Nephron progenitor cell (in vitro differentiated cells): ENCODE data around the gene RNASEL.
A peak's percentile ranks its signal among the peaks of the same experiment; 100 is the strongest.
"Not testable (repeated sequence)": the region's sequence is repeated elsewhere in the genome, so short reads cannot be mapped to it uniquely, and the experiment has no call there.

Experiments
- DNase-seq: peaks from one replicate; pipeline ENCODE4 v3.0.0; 2021
- H3K27ac Mint-ChIP-seq: 2 replicates; pipeline ENCODE4 v1.8.0; 2021; ENCODE audit warnings: mild to moderate bottlenecking, moderate library complexity, mixed read lengths
- H3K27me3 Mint-ChIP-seq: 2 replicates; pipeline ENCODE4 v1.8.0; 2021; ENCODE audit warnings: mild to moderate bottlenecking, low read depth, mixed read lengths; ENCODE audit not compliant: poor library complexity
- H3K36me3 Mint-ChIP-seq: 2 replicates; pipeline ENCODE4 v1.8.0; 2021; ENCODE audit warnings: low read depth, mixed read lengths
- H3K4me1 Mint-ChIP-seq: 2 replicates; pipeline ENCODE4 v1.8.0; 2021; ENCODE audit warnings: mixed read lengths
- H3K4me3 Mint-ChIP-seq: 2 replicates; pipeline ENCODE4 v1.8.0; 2021; ENCODE audit warnings: mild to moderate bottlenecking, moderate library complexity, mixed read lengths
- H3K9me3 Mint-ChIP-seq: 2 replicates; pipeline ENCODE4 v1.8.0; 2021; ENCODE audit warnings: mild to moderate bottlenecking, moderate library complexity, mixed read lengths
- CTCF ChIP-seq: fragments of 200-600 bp; sonication (generic); IDR thresholded peaks from 2 replicates; pipeline ENCODE4 v1.5.0; 2021; ENCODE audit warnings: antibody characterized with exemption

RNASEL gene

DNA sequence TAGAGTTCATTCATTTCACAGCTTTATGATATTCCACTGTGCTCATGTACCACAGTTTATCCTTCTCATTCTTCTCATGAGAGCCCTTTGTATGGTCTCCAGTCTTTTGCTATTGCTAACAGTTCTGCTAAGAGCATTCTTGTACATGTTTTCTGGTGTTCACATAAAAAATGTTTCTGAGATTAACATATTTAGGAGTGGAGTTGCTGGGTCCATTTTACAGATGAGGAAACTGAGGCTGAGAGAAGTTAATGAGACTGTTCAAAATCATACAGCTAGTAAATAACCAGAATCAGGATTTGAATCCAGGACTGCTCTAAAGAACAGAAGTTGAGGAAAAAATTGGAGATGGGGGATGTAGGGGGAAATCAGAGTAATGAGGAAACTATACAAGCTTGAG is 44.0 kb upstream of the RNASEL start:
- no peak for TF ChIP-seq CTCF
- no peak overlapping the region for H3K4me3 Mint-ChIP-seq
- H3K27ac Mint-ChIP-seq, result no peak overlapping the region
- DNase-seq, result no peak
- no peaks in the 10 kb centered on the region for H3K27me3 Mint-ChIP-seq
- peaks cover 85% of the 10 kb centered on the region for H3K4me1 Mint-ChIP-seq
- no peaks in the 10 kb centered on the region for H3K36me3 Mint-ChIP-seq
- H3K9me3 Mint-ChIP-seq, result no peaks in the 10 kb centered on the region

- H3K4me1 Mint-ChIP-seq, result peaks cover 80% of the 10 kb centered on the region
- not testable (repeated sequence) for H3K4me3 Mint-ChIP-seq, H3K9me3 Mint-ChIP-seq, H3K27me3 Mint-ChIP-seq, H3K36me3 Mint-ChIP-seq, DNase-seq, H3K27ac Mint-ChIP-seq
Observed at GRCh38 chr1:182632441-182632857, 43.4 kb upstream of the RNASEL start.

DNA sequence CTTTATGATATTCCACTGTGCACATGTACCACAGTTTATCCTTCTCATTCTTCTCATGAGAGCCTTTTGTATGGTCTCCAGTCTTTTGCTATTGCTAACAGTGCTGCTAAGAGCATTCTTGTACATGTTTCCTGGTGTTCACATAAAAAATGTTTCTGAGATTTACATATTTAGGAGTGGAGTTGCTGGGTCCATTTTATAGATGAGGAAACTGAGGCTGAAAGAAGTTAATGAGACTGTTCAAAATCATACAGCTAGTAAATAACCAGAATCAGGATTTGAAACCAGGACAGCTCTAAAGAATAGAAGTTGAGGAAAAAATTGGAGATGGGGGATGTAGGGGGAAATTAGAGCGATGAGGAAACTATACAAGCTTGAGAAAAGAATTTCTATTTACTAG is 42.9 kb upstream of the RNASEL start:
- Mint-ChIP-seq H3K27me3 (peaks cover 2% of the 10 kb centered on the region), H3K36me3 (no peaks in the 10 kb centered on the region), H3K4me3 (peak overlapping the region; percentile 16), H3K27ac (no peak overlapping the region), H3K4me1 (peaks cover 79% of the 10 kb centered on the region), H3K9me3 (no peaks in the 10 kb centered on the region)
- no peak for DNase-seq
- no peak for TF ChIP-seq CTCF

GRCh38 chr1:182631053-182631677 is 42.1 kb upstream of the RNASEL start:
- peaks cover 2% of the 10 kb centered on the region for H3K27me3 Mint-ChIP-seq
- H3K9me3 Mint-ChIP-seq, result no peaks in the 10 kb centered on the region
- H3K4me3 Mint-ChIP-seq, result peak overlapping the region; percentile 33
- H3K36me3 Mint-ChIP-seq, result no peaks in the 10 kb centered on the region
- no peak for DNase-seq
- TF ChIP-seq CTCF, result no peak
- H3K4me1 Mint-ChIP-seq, result peaks cover 85% of the 10 kb centered on the region
- peak overlapping the region; percentile 50 for H3K27ac Mint-ChIP-seq

- no peak for TF ChIP-seq CTCF
- H3K27me3 Mint-ChIP-seq, result peaks cover 2% of the 10 kb centered on the region
- H3K36me3 Mint-ChIP-seq, result no peaks in the 10 kb centered on the region
- peak overlapping the region; percentile 50 for H3K27ac Mint-ChIP-seq
- no peak for DNase-seq
- peaks cover 85% of the 10 kb centered on the region for H3K4me1 Mint-ChIP-seq
- H3K4me3 Mint-ChIP-seq, result peak overlapping the region; percentile 42
- H3K9me3 Mint-ChIP-seq, result no peaks in the 10 kb centered on the region
Observed at GRCh38 chr1:182630586-182630985, 41.5 kb upstream of the RNASEL start.

GRCh38 chr1:182629499-182630096 is 40.5 kb upstream of the RNASEL start:
- no peak overlapping the region for H3K4me3 Mint-ChIP-seq

More at GRCh38 chr1:182629499-182630096, 40.5 kb upstream of the RNASEL start:
- Mint-ChIP-seq H3K4me1 (peaks cover 87% of the 10 kb centered on the region), H3K27ac (peak overlapping the region; percentile 6), H3K36me3 (no peaks in the 10 kb centered on the region), H3K27me3 (peaks cover 2% of the 10 kb centered on the region), H3K9me3 (no peaks in the 10 kb centered on the region)
- no peak for DNase-seq
- TF ChIP-seq CTCF, result no peak
